Liver (tissue), 3 donors: ENCODE measurements around the gene ATP10B.

Experiments
- ATF3 ChIP-seq: IDR thresholded peaks from 2 replicates; pipeline ENCODE4 v1.6.1; 2016; ENCODE audit warnings: antibody characterized with exemption
- CTCF ChIP-seq: fragments of 150-350 bp; IDR thresholded peaks from 2 replicates; pipeline ENCODE4 v1.5.1; 2017; ENCODE audit warnings: improper control_type of control experiment, low read depth, low read length; ENCODE audit not compliant: missing input control
- MAX ChIP-seq: IDR thresholded peaks from 2 replicates; pipeline ENCODE4 v1.6.1; 2016; ENCODE audit warnings: antibody characterized with exemption
- REST ChIP-seq: IDR thresholded peaks from 2 replicates; pipeline ENCODE4 v1.6.1; 2016; ENCODE audit warnings: antibody characterized with exemption, mild to moderate bottlenecking
- donor health status: healthy.
- donor health status: healthy.

GRCh38 chr5:160547872-160548271, 304.1 kb downstream of the ATP10B start:
- TF ChIP-seq REST (no peak), MAX (no peak), CTCF (no peak), ATF3 (no peak)
